GM19043 (cell line): ENCODE results near the gene AEN.
A peak's percentile ranks its signal among the peaks of the same experiment; 100 is the strongest.

ENCODE experiments used
- ATAC-seq: cut with Tn5 transposase; IDR thresholded peaks from one replicate; pipeline ENCODE4 v1.9.1; 2021; ENCODE audit warnings: low read depth; ENCODE audit not compliant: unreplicated experiment

Gene AEN

DNA sequence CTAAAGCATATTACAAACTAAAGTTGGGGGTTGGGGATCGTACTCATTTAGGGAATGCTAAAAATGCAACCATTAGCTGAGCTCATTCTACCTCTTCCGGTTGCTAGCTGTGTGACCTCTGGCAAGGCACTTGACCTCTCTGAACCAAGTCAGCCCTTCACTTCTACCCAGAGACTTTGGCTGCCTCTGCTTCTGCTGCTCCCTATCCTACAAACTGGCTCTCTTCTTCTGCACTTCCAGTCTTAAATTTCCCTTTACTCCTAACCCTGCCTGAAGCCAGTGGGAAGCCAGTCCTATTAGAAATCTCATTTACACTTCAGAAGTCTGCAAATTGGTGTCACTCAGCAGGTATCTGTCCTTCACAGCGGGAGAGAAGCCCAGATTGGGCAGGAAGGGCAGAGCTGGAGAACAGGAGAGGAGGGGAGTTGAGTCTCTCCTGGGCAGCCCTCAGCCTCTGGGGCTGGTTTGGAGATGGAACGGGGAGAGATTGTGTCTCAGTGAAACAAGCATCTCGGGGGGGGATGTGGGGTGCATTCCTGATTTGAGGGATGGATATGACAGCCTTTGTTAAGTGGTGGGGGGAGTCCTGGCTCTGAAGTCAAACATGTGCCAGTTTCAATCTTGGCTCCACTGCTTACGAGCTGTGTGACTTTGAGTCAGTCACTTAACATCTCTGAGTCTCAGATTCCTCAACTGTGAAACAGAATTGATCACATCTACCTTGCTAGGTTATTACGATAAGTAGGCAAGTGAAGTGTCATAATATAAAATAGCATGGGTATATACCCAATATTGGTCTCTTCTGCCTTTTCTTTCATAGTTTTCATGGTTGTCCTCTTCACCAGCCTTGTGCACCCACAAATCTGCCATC is 7.8 kb upstream of the AEN start:
- no peak for ATAC-seq

GRCh38 chr15:88615303-88616107 is 5.6 kb upstream of the AEN start:
- ATAC-seq = no peak

DNA sequence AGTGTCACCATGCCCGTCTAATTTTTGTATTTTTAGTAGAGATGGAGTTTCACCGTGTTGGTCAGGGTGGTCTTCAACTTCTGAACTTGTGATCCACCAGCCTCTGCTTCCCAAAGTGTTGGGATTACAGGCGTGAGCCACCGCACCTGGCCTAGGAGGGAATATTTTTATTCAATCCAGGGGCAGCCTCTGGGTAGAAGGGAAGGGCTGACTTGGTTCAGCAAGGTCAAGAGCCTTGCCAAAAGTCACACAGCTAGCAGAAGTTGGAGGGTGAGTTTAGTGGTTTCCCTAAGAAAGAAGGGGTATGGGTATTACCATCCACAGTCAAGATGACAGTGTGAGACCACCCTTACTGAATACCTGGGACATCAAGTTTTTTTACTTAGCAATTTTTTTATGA is 4.9 kb upstream of the AEN start:
- ATAC-seq = no peak

DNA sequence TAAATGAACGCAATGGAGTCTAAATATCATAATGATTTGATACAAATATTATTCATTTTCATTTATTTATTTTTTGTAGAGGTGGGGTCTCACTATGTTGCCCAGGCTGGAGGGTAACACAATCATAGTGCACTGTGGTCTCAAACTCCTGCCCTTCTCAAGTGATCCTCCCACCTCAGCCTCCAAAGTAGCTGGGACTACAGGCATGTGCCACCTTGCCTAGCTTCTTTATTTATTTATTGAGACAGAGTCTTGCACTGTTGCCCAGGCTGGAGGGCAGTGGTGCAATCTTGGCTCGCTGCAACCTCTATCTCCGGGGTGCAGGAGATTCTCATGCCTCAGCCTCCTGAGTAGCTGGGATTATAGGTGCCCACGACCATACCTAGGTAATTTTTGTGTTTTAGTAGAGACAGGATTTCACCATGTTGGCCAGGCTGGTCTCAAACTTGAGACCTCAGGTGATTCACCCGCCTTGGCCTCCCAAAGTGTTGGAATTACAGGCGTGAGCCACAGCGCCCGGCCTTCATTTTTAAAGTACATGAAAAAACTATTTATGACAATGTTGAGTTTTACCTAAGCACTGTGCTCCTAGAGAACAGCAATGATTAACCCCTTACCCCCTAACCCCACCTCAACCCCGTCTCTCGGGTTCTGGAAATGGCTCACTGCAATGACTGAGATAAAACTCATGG is 4.0 kb upstream of the AEN start:
- no peak for ATAC-seq

- ATAC-seq = no peak
Measured at GRCh38 chr15:88617790-88618189, 3.4 kb upstream of the AEN start.

DNA sequence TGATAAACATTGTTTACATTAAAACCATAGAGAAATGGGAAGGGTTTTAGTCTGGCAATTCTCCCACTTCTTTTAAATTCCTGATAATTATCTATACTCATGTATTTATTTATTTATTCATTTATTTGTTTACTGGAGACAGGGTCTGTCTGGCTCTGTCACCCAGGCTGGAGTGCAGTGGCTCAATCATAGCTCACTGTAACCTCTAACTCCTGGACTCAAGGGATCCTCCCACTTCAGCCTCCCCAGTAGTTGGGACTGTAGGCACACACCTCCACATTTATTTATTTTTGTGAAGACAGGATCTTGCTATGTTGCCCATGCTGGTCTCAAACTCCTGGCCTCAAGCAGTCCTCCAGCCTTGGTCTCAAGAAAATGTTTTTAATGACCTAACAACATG is 2.5 kb upstream of the AEN start:
- ATAC-seq = no peak

GRCh38 chr15:88619796-88620195 is 1.3 kb upstream of the AEN start:
- no peak for ATAC-seq

DNA sequence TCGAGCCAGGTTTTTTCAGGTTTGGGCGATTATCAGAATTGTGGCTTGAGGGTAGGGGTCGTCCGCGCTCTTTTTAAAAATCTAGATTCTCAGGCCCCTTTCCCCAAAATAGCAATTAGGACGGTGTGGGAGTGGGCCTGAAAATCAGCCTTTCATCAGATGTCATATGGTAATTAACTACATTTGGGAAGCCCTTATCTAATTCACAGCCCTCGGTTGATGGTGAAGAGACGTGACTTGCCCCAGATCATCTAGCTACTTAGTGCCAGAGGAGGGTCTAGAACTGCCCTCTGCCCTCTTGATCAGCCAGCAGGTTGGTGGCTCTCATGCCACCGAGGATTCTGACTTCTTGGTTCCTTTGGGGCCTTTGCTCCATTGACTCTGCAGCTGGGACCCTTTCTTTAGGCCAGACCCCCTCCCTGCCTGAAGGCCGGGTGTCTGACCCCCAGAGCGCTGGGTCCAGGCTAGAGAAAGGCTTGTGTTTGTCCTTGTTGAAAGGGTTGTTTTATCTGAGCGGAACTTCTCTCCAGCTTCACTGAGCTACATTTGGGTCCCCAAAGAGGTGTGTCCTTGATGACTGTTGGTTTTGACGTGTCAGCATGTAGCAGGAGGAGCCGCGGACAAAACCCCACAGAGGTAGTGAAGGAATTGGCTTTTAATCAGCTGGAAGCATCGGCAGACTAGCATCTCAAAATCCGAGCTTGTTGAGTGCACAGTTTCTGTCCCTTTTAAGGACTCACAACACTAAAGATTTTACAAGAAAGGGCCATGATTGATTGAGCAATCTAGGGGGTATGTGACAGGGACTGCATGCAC is 857 bp downstream of the AEN start:
- ATAC-seq = peak; percentile 32

- ATAC-seq = peak; percentile 4
Measured at GRCh38 chr15:88622605-88622975, 1.4 kb downstream of the AEN start.

DNA sequence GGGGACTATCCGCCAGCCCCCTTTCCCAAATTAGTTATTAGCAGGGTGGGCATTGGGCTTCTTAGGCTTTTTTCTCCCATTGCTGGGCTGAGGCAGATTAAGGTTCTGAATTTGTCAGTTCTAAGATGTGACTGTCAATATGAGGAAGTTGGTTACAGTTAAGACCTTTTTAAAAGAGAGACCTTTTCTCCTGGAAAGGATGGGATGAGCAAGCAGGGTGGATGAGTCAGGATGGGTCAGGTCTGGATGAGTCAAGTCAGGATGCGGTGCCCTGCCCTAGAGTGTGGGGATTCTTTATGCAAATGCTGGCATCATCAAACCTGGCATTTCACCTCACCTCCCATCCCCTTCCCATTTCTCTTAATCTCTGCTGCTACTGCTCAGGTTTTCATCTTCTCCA is 1.9 kb downstream of the AEN start:
- no peak for ATAC-seq

GRCh38 chr15:88623632-88624031 is 2.5 kb downstream of the AEN start:
- no peak for ATAC-seq

DNA sequence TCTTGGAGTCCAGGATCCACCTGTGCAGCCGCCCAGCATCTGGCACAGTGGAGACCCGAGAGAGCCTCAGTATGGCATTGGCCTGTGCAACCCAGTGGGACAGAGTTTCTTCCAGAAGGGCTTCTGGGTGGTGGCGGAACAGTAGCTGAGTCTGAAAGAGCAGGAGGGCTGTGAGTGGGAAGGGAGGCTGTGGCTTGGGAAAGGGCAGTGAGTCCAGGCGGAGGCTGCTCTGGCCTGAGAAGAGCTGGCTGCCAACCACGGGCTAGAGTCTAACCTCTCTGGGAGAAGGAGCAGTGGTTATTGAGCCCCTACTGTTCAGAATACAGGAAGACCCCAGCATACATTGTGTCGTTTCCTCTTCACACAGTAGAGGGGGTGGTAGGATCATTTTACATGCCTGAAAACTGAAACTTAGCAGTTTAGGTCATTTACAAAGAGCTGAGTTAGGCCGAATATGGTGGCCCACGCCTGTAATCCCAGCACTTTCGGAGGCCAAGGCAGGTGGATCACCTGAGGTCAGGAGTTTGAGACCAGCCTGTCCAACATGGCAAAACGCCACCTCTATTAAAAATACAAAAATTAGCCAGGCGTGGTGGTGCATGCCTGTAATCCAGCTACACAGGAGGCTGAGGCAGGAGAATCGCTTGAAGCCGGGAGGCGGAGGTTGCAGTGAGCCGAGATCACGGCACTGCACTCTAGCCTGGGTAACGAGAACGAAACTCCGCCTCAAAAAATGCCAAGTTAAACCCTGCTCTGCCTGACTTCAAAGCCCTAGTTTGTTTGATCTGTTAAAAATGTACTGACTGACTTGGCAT is 3.2 kb downstream of the AEN start:
- ATAC-seq = no peak

DNA sequence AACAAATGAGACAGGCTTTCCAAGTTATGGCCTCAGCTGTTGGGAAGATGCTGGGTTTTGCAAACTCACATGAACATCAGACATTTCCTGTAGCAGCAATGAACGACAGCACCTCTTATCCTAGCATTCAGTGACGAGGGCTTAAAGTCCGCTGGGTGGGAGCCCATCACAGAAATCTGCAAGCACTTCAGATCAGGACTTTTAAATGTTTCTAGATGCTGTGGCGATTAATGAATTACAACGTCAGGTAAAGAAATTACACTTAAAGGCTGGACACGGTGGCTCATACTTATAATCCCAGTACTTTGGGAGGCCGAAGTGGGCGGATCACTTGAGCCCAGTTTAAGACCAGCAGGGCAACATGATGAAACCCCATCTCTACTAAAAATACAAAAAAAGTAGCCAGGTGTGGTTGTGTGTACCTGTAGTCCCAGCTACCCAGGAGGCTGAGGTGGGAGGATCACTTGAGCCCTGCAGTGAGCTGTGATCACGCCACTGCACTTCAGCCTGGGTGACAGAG is 3.9 kb downstream of the AEN start:
- no peak for ATAC-seq

- ATAC-seq = no peak
Measured at GRCh38 chr15:88625943-88626741, 5.0 kb downstream of the AEN start.

GRCh38 chr15:88627463-88627862 is 6.3 kb downstream of the AEN start:
- no peak for ATAC-seq

DNA sequence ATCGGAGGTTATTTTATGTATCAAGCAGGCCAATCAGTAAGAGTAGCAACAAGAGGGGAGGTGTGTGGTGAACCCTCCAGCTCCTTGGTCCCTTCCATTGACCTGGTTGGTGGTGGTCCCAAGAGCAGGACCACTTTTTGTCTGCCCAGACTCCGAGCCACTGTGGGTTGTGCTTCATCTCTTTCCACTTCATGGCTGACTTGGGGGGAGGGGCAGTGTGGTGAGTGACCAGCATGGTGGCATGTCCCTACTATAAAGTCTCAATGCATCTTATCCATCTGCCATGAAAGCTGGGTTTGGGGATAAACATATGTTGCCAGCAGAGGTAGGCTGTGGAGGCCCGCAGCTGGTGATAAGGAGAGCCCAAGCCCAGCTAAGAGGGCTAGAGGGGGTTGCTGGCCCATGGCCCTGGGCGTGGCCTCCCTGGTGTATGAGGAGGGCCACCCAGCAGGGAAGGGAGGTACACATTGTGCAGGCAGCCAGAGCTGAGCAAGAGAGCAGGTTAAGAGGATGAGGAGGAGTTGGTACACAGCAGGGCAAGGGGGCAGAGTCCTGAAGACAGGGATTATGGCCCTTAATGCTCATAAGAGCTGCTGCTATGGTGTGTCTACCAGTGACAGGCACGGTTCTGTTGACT is 7.0 kb downstream of the AEN start:
- ATAC-seq = no peak

- no peak for ATAC-seq
Measured at GRCh38 chr15:88629071-88629470, 7.9 kb downstream of the AEN start.

DNA sequence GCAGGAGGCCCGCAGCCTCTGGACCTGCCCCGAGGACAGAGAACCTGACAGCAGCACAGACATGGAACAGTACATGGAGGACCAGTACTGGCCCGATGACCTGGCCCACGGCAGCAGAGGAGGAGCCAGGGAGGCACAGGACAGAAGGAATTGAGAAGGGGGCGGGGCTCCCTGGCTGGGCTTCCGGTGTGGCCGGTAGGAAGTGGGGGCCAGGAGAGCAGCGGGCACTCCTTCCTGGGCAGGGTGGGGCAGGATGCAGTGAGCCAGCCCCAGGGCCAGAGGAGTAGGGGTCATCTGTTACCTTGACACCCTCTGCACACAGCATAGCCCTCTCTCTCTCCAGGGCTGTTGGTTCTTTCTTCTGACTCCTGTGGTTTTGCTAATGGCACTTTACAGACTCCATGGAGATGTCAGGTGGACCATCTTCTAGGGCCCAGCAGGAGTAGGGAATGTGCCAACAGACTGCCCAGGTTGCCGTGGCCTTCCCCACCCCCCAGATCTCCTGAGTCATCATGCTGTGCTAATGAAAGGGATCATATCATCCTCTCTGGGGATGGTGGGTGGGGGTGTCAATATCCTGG is 9.1 kb downstream of the AEN start:
- ATAC-seq = no peak
